Left lung (tissue), 10 donors: Measurements from ENCODE around the gene A4GALT. TPM values are rescaled to one million over a fixed set of nuclear protein-coding genes. Genes with fewer than 3 reads are reported as not detected.
"Not testable (repeated sequence)": the region's sequence is repeated elsewhere in the genome, so short reads cannot be mapped to it uniquely, and the experiment has no call there.

Experiments
- ATAC-seq: fragments of 200-7000 bp; cut with Tn5 transposase; one replicate; pipeline ENCODE4 v1.9.1; 2020; ENCODE audit warnings: moderate library complexity
- DNase-seq, 4 donors: peaks; one replicate each; pipeline ENCODE4 v3.0.0-alpha.2; 2013 to 2020
- H3K27ac ChIP-seq, 2 donors: fragments of 200-600 bp; sonication (generic) in 1 of 2; one replicate each; pipeline versions ENCODE4 v1.5.0 to v1.8.0; 2020 to 2021
- H3K27me3 ChIP-seq, 2 donors: fragments of 200-600 bp; sonication (generic) in 1 of 2; one replicate each; pipeline versions ENCODE4 v1.5.0 to v1.8.0; 2020 to 2021
- H3K36me3 ChIP-seq, 2 donors: fragments of 200-600 bp; sonication (generic) in 1 of 2; one replicate each; pipeline versions ENCODE4 v1.5.0 to v1.8.0; 2020 to 2021
- H3K4me1 ChIP-seq, 2 donors: fragments of 200-600 bp; one replicate each; pipeline ENCODE4 v1.8.0; 2021
- H3K4me3 ChIP-seq, 2 donors: fragments of 200-600 bp; sonication (generic) in 1 of 2; one replicate each; pipeline versions ENCODE4 v1.5.0 to v1.8.0; 2020 to 2021; ENCODE audit warnings: mild to moderate bottlenecking in 1 of 2
- H3K9me3 ChIP-seq, 2 donors: fragments of 200-600 bp; sonication (generic) in 1 of 2; one replicate each; pipeline versions ENCODE4 v1.5.0 to v1.8.0; 2020 to 2021
- CTCF ChIP-seq, 2 donors: fragments of 200-600 bp; sonication (generic) in 1 of 2; IDR thresholded peaks; one replicate each; pipeline versions ENCODE4 v1.5.0 to v1.8.0; 2021; ENCODE audit warnings: antibody characterized with exemption in 2 of 2
- intact Hi-C, 2 donors: fragments of 100-400 bp; cut with DNase I; formaldehyde crosslinking; loops; one replicate each; pipeline versions ENCODE4 v1.11.2 to v1.14.2; 2022
- polyA plus RNA-seq, 6 donors: library from polyadenylated mRNA; unstranded; fragments of 120-200 nt; gene quantifications; one replicate each; pipeline ENCODE4 v1.2.1, GENCODE V29; 2013; ENCODE audit not compliant: insufficient read length in 6 of 6
- total RNA-seq, 2 donors: library from RNA; stranded (reverse); fragmentation: NEBNext Ultra II Directional; extraction: Animal tissue kit (Norgen Biotek cat#: 25700); gene quantifications; one replicate each; pipeline ENCODE4 v1.2.1, GENCODE V29; 2021
- donor health status: DM: no; HTN: yes; CAD: no.
- donor health status: DM: no; HTN: no; CAD: no.

A4GALT gene
- total and polyA plus RNA-seq, 8 donors = 1.9 to 21.3 (median 2.7) TPM

DNA sequence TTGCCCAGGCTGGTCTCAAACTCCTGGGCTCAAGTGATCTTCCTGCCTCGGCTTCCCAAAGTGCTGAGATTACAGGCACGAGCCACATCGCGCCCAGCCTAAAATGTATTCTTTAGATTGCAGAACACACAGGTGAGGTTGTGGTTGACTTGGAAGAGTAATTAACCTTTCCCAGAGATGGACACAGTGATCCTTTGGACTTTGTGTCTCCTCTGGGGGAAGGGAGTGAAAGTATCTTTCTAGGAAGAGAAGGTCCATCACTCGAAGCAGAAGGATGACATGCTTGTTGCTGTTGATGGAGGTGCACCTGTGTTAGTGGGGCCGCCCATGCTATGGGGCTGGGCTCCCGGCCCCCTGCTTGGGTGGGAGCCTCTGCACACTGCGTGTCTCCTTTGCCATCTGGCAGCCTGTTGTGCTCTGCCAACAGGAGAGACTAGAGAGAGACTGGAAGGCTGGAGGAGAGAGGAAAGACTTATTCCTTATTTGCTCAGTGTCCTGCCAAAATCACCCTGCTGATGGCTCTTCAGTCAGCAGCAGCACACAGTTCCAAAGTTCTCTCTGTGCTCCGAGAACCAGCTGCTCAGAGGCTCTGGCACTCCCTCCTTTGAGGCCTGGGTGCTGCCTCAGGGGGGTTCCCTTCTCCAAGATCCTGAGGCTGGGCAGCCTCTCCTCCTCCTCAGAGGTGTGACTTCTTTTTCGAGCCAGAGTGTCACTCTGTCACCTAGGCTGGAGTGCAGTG is 38.4 kb downstream of the A4GALT start:
- Histone ChIP-seq H3K4me3 (no peak overlapping the region), H3K4me1 (peaks cover 11 to 49% of the 10 kb centered on the region in 2 donors), H3K36me3 (no peaks in the 10 kb centered on the region), H3K27me3 (no peaks in the 10 kb centered on the region), H3K9me3 (peaks cover 0 to 6% of the 10 kb centered on the region in 2 donors), H3K27ac (no peak overlapping the region)
- DNase-seq (no peak), ATAC-seq (no peak)
- intact Hi-C loops = no loop called here
- TF ChIP-seq CTCF (IDR thresholded peaks at IDR 0.05) = no peak

DNA sequence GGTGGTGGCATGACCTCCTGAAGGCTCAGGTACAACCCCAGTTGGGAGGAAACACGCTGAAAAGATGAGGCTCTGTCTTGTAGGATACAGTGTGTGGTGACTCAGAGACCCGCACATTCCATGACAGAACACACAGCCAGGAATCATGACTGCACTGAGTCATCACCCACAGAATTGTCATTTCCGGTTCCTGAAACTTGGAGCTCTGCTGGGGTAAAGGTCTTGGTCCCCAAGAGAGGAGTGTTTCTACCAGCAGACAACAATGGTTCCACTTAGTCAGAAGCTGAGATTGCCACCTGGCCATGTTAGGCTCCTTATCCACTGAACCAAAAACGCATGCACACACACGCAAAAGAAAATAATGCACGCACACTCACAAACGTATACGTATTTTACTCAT is 40.0 kb downstream of the A4GALT start:
- Histone ChIP-seq H3K27me3 (no peaks in the 10 kb centered on the region), H3K36me3 (no peaks in the 10 kb centered on the region), H3K4me3 (no peak overlapping the region), H3K27ac (peak overlapping the region in 1 of 2 donors; percentile 78), H3K4me1 (peaks cover 3 to 56% of the 10 kb centered on the region in 2 donors), H3K9me3 (peaks cover 0 to 6% of the 10 kb centered on the region in 2 donors)
- ATAC-seq (peak; percentile 70), DNase-seq (no peak)
- no peak for TF ChIP-seq CTCF (IDR thresholded peaks at IDR 0.05)
- intact Hi-C loops = no loop called here

DNA sequence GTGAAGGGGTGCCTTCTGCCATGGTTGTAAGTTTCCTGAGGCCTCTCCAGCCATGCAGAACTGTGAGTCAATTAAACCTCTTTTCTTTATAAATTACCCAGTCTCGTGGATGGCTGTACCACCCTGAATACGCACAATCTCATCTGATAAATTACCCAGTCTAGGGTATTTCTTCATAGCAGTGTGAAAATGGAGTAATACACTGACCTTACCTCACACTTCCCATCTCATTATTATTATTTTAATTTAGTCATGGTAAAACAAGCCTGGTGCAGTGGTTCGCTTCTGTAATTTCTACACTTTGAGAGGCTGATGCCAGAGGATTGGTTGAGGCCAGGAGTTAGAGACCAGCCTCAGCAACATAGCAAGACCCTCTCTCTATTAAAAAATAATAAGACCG is 41.0 kb downstream of the A4GALT start:
- intact Hi-C loops = no loop called here
- DNase-seq = no peak
- ATAC-seq = no peak
- peaks cover 3 to 58% of the 10 kb centered on the region in 2 donors for H3K4me1 ChIP-seq
- H3K27ac ChIP-seq = peak overlapping the region in 1 of 2 donors; percentile 78
- no peak for TF ChIP-seq CTCF (IDR thresholded peaks at IDR 0.05)
- no peaks in the 10 kb centered on the region for H3K36me3 ChIP-seq
- H3K27me3 ChIP-seq = no peaks in the 10 kb centered on the region
- peaks cover 0 to 6% of the 10 kb centered on the region in 2 donors for H3K9me3 ChIP-seq
- H3K4me3 ChIP-seq = no peak overlapping the region

- ATAC-seq (no peak), DNase-seq (no peak)
- intact Hi-C loops = no loop called here
- Histone ChIP-seq H3K27ac (peak overlapping the region in 1 of 2 donors; percentile 5), H3K27me3 (no peaks in the 10 kb centered on the region), H3K9me3 (peaks cover 0 to 6% of the 10 kb centered on the region in 2 donors), H3K4me3 (no peak overlapping the region), H3K4me1 (peaks cover 6 to 58% of the 10 kb centered on the region in 2 donors), H3K36me3 (no peaks in the 10 kb centered on the region)
- TF ChIP-seq CTCF (IDR thresholded peaks at IDR 0.05) = no peak
Measured at GRCh38 chr22:42678894-42679293, 41.8 kb downstream of the A4GALT start.

GRCh38 chr22:42677936-42678335 is 42.7 kb downstream of the A4GALT start:
- H3K4me3 ChIP-seq, ATAC-seq, DNase-seq, intact Hi-C loops, H3K36me3 ChIP-seq, H3K9me3 ChIP-seq, H3K27me3 ChIP-seq: not testable (repeated sequence)
- Histone ChIP-seq H3K4me1 (peaks cover 9 to 58% of the 10 kb centered on the region in 2 donors), H3K27ac (peak overlapping the region in 1 of 2 donors; percentile 5)
